ENCODE data around the gene MKRN2.
"Not testable (repeated sequence)": the region's sequence is repeated elsewhere in the genome, so short reads cannot be mapped to it uniquely, and the experiment has no call there.

Gene MKRN2

DNA sequence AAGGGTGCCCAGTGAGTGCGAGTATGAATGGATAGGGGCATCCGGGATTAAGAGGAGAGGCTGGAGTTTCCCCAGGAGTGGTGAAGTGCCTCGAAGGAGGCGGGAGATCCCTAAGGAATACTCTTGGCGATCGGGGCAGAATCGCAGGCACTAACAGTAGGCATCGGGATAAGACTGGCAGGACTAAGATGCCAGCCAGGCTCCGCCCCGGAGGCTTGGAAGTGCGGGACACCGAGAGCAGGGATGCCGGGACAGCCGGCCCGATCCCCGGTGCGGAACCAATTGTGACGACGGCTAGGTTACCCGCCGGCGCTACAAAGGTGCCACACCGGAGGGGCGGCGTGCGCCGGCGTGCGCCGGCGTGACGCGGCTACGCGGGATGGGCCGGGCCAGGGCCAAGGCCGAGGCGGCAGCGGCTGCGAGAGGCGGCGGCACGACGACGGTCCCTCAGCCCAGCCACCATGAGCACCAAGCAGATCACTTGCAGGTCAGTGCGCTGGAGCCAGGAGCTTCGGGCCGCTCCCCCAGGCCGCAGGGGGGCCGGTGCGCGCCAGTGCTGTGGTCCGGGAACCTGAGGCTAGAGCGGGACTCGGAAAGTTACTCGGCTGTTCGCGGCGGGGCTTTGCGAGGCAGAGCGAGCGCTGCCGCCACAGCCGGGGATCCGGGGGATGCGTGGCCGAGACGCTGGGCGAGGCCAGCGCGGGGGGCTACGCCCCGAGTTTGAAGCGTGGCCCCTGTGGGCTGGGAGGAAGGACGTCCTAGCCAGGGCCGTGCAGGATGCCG lies at the start of gene MKRN2:
TSS of gene MKRN2 (plus strand) at position 398 of the 783 bp plus-strand sequence. CDS start at position 462, 64 bp downstream.
- peak; percentile 22 for DNase-seq

DNA sequence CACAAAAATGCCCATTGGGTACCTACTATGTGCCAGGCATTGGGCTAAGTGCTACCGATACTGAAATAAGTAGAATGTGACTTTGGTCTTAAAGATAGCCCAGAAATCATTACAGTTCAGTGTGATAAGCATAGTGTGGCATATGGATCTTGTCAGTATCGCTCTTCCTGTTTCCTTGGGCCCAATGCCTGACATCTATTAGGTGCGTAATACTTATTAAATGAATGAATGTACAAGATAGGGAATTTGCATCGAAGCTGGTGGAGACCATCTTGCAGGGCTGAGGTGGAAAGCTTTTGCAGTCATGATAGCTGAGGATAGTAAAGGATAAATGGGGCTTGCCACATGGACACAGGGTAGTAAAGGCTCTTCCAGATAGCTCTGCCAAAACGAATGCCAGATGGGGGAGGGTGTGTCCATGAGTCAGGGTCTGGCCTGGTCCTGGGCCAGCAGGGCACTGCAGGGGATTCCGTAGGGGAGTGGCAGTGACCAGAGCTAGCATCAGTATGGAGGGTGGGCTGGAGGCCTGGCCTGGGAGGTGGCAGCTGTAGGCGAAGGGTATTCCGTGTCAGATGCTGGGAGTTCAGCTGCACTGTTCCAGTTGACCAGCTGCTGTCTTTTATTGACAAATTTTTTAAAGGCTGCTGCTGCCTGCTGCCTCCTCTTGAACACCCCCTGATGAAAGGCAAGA lies 49.2 kb upstream of the MKRN2 start:
- DNase-seq, result no peak

GRCh38 chr3:12508291-12508700 lies 48.6 kb upstream of the MKRN2 start:
- DNase-seq, result no peak

- no peak for DNase-seq
Observed at GRCh38 chr3:12509466-12509865, 47.4 kb upstream of the MKRN2 start.

GRCh38 chr3:12512534-12513118 lies 44.3 kb upstream of the MKRN2 start:
- DNase-seq, result no peak

DNA sequence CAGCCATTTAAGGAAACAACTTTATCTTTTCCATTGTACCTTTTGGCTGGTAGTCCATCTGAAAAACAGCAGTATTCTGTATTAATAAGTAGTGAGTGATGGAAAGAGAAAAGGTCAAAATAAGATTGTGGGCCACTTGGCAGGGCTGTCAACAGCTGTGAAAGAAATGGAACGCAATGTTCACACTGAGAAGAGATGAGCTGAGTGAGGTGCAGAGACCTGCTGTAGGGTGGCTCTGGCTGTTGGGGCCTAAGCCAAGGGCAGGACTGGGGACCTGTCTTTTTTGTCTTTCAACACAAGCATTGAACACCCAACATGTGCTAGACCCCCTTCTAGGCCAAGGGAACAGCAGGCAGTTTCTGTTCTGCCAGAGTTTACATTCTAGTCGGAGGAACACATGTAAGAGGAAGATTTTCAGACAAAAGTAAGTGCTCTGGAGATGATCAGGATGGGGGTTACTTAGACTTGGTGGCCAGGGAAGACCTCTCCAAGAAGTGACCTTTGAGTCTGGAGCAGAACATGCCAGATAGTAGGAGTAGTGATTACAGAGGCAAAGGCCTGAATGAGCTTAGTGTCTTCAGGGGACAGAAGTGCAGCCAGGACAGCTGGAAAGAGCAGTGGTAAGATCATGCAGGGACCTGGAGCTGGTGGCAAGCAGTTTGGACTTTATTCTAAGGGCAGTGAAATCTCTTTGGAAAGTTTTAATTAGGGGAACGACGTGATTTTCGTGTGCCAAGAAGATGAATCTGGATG lies 43.0 kb upstream of the MKRN2 start:
- no peak for DNase-seq

DNA sequence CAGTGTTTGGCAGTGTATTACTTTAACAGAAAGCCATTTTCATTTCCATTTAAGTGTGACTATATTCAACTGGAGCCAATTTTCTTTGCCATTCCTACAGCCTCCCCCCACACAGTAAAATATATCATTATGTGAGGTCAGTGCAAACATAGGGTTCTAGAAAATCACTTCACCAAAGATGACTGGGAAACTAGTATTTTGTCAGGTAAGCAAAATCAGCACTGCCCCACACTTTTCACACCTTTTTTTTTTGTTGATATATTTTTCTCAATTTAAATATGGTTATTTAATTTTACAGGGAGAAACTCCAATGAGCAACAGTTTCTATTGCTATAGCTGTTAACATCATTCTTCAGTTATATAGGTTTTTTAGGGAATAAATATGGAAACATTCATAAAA lies 41.3 kb upstream of the MKRN2 start:
- DNase-seq, result no peak

DNA sequence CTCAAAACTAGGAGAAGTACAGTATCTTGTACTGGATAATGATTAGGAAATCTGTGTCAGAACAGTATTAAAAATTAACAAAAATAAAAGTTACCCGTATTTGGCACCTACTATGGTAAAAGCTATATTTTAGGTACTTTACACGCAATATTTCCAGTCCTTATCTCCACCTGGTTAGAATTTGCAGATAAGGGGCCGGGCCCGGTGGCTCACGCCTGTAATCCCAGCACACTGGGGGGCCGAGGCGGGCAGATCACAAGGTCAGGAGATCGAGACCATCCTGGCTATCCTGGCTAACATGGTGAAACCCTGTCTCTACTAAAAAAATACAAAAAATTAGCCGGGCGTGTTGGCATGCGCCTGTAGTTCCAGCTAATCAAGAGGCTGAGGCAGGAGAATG lies 40.0 kb upstream of the MKRN2 start:
- no peak for DNase-seq

- DNase-seq, result no peak
Observed at GRCh38 chr3:12518261-12519028, 38.4 kb upstream of the MKRN2 start.

DNA sequence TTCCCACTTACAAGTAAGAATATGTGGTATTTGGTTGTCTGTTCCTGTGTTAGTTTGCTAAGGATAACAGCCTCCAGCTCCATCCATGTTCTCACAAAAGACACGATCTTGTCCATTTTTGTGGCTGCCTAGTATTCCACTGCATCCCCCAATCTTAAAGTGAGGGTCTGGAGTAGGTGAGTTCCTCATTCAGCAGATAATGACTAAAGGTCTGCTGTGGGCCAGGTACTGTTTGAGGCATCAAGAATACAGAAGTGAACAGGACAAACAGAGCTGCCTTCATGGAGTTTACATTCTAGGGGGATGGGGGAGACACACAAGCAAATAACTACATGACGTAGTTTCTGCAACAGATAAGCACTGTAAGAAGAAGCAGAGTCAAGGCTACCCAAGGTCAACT lies 35.9 kb upstream of the MKRN2 start:
- no peak for DNase-seq

- DNase-seq, result no peak
Observed at GRCh38 chr3:12522721-12523120, 34.2 kb upstream of the MKRN2 start.

- DNase-seq, result no peak
Observed at GRCh38 chr3:12527757-12528143, 29.1 kb upstream of the MKRN2 start.

DNA sequence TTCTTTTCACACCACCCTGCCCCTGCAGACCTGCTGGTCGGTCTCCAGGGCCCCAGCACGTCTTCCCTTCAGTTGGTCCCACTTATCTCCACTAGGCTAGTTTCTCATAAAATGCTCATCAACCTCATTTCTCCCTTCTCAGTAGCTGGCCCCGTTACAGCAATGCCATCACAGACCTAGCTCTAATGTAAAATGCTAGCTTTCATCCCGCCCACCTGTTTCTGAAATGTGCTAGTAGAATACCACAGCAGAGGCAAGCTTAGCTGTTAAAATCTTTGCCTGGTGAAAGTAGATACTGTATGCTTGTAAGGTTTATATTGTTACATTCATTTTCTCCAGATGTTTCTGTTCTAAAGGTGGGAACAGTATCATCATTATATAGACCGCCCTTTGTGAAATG lies 24.7 kb upstream of the MKRN2 start:
- no peak for DNase-seq

DNA sequence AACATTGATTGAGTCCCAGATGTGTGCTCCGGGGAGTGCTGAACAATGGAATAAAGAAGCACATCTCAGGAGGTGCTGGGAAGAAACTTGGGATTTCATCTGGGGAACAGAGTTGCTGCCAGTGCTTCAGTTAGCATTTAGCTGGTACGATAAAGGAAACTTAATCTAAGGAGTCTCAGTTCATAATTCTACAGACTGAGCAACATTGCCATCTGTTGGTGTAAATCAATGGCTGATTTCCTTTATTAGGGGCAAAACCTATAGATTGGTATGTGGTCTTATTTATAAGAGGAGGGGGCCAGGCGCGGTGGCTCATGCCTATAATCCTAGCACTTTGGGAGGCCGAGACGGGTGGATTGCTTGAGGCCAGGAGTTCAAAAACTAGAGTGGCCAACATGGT lies 20.5 kb upstream of the MKRN2 start:
- no peak for DNase-seq

- no peak for DNase-seq
Observed at GRCh38 chr3:12541625-12542024, 15.3 kb upstream of the MKRN2 start.

DNA sequence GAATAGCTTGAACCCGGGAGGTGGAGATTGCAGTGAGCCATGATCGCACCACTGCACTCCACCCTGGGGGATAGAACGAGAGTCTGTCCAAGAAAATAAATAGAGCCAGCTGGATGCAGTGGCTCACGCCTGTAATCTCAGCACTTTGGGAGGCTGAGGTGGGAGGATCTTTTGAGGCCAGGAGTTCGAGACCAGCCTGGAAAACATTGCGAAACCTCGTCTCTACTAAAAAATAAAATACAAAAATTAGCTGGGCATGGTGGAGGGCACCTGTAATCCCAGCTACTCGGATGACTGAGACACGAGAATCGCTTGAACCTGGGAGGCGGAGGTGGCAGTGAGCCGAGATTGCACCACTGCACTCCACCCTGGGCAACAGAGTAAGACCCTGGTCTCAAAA lies 13.4 kb upstream of the MKRN2 start:
- DNase-seq, result not testable (repeated sequence)

- DNase-seq, result no peak
Observed at GRCh38 chr3:12544652-12545472, 12.0 kb upstream of the MKRN2 start.

- no peak for DNase-seq
Observed at GRCh38 chr3:12545473-12545791, 11.5 kb upstream of the MKRN2 start, which contains the start of gene MKRN2OS. MKRN2OS (minus strand) TSS chr3:12545499; CDS start chr3:12545464, 35 bp downstream.

GRCh38 chr3:12549971-12550760 lies 6.7 kb upstream of the MKRN2 start:
- no peak for DNase-seq

DNA sequence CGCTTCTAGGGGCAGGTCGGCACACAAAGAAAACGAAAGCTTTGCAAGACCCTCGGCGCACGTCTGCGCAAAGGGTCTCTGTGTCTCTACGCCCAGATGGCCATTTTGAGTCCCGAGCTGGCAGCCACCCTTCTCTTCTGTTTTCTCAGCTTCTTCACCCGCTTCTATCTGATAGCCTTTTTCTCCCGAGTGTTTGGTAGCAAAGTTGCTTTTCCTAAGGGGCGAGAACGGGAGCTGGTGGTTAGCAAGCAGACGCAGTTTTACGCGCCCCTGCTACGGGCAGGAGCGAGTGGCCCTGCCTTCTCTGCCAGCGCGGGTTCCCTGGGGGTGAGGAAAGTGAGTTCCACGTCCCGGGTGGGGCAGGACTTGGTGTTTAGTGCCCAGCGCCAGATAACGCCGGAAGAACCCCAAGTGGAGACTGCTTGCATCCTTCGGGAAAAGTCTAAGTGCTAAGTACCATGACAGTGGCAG lies 2.9 kb upstream of the MKRN2 start:
- peak; percentile 15 for DNase-seq

DNA sequence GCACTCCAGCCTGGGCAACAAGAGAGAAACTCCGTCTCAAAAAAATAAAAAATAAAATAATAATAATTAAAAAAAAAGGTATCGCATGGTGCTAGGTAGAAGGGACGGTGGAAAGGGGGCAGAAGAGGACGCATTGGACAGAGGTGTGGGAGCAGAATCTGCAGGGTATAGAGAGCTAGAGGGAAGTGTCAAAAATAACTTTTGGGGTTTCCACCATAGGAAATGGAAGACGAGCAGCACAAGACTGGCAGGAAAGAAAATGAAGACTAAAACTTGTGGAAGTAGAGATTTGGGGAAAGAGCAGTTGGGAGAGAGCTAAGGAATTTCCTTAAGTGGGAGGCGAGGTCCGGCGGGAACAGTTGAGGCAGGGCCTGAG lies 585 bp upstream of the MKRN2 start:
- DNase-seq, result no peak

Data from NCI-H1436 (cell line).